SU-DHL-6 (cell line): ENCODE measurements around the gene SRF.

Experiments
- EZH2phosphoT487 ChIP-seq: fragments of 200-600 bp; sonication (generic), shearing (Covaris generic); conservative IDR thresholded peaks from 2 replicates; pipeline ENCODE4 v1.6.1; 2018; ENCODE audit warnings: mild to moderate bottlenecking, antibody characterized with exemption, low read length, moderate library complexity, mixed read lengths
- TF ChIP-seq, protein P1 (sequence below): fragments of 200-600 bp; sonication (generic); IDR thresholded peaks from one replicate; pipeline ENCODE4 v1.5.1; 2017; ENCODE audit warnings: antibody characterized with exemption, mild to moderate bottlenecking, low read length, moderate library complexity; ENCODE audit not compliant: insufficient read depth, poor library complexity, severe bottlenecking

DNA sequence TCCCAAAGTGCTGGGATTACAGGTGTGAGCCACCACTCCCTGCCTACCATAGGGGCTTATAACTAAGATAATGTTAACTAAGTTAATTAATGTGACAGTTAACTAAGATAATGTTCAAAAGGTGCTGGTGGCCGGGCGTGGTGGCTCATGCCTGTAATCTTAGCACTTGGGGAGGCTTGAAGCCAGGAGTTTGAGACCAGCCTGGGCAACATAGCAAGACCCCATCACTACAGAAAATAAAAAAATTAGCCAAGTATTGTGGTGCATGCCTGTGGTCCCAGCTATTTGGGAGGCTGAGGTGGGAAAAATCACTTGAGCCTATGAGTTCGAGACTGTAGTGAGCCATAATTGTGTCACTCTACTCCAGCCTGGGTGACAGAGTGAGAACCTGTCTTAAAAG, 32.8 kb upstream of the SRF start:
- TF ChIP-seq, protein P1, sequence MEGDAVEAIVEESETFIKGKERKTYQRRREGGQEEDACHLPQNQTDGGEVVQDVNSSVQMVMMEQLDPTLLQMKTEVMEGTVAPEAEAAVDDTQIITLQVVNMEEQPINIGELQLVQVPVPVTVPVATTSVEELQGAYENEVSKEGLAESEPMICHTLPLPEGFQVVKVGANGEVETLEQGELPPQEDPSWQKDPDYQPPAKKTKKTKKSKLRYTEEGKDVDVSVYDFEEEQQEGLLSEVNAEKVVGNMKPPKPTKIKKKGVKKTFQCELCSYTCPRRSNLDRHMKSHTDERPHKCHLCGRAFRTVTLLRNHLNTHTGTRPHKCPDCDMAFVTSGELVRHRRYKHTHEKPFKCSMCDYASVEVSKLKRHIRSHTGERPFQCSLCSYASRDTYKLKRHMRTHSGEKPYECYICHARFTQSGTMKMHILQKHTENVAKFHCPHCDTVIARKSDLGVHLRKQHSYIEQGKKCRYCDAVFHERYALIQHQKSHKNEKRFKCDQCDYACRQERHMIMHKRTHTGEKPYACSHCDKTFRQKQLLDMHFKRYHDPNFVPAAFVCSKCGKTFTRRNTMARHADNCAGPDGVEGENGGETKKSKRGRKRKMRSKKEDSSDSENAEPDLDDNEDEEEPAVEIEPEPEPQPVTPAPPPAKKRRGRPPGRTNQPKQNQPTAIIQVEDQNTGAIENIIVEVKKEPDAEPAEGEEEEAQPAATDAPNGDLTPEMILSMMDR = no peak
- no peak for TF ChIP-seq EZH2phosphoT487
